A549 treated with AZD9567 at 1 μM for 4 hours (cell line): ENCODE results near the gene CNNM4. TPM values are rescaled to one million over a fixed set of nuclear protein-coding genes. Genes with fewer than 3 reads are reported as not detected.

ENCODE experiments used
- total RNA-seq: library from RNA; stranded (reverse); fragments of 200-300 nt; extraction: Qiagen RNA extraction; gene quantifications from 5 replicates; pipeline ENCODE4 v1.2.3, GENCODE V29; 2022; ENCODE audit not compliant: insufficient read depth

The CNNM4 gene
- total RNA-seq, result 9.2 to 12.0 TPM (median 11.9 TPM) in 5 replicates

DNA sequence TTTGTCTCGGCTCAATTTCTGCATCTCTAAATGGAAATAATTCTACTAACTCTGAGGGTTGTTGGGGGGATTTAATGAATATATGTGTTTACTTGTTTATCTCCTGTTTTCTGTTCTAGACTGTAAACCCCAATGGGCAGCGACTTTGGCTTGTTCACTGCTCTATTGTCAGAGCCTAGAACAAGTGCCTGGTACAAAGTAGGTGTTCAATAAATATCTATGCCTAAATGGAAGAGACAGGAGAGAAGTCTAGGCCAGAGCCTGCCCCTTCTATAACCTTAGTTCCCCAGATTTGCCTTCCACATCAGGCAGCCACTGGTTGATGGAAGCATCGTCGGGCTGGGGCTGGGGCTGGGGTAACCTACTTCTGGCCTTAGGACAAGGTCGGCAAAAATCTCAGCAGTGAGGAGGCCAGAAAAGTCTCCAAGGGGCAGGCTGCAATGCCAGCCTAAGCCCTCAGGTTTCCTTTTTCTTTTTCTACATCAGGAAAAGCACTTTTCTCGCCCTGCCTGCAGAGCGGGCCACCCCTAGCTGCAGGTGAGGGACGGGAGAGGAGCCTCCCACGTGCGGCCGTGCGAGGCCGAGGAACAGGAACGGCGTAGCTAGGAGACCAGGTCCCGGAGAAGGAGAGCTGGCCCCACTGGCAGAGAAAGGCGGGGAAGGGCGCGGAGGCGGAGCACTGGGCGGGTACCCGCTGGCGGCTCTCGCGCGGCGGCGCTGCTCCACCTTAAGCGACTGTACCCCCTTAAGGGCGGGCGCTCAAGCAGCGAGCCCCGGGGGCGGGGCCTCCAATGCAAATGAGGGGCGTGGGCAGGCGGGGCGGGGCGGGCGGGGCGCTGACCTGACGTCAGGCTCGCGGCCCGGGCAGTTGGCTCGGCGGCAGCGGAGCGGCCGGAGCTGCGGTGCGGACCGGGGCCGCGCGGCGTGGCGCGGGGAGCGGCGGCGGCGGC is at the start of gene CNNM4:
Gene CNNM4, plus strand, starts transcription at position 867 of the 950 bp plus-strand sequence. CDS start 98 bp downstream, outside the sequence.

DNA sequence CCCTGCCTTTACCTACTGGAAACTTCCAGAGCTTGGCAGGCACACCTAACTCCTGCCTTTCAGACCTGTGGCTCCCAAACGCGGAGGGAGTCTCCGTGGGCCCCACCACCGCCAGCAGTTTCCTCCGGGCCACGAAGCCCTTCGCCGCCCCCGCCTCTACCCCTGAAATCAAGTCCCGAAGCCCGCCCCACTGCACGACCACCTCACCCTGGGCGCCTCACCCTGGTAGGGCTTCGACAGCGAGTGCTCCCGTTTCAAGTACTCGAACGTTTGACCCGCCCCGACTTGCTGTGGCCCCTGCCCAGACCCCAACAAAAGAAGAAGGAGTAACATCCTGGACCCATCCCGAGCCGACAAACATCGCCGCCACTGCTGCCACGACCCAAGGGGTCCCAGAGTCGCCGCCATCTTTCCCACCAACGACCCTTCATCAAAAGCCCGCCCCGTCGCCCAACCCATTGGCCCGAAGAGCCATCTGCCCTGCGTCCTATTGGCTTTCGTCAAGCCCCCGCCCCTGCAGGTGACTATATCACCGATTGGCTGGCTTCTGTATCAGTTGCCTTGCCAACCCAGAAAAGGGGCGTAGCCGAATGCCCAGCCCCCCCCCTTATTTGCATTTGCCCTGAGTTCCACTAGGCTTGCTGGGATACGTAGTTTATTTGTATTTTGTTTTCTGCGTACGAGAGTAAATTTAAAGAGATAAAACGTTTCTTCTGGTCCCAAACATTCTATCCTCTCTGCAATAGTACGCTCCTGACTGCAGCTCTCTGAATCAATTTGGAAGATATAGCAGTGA is 20.9 kb upstream of the CNNM4 start, which contains the start of gene LMAN2L:
Gene LMAN2L, minus strand, starts transcription at position 432 of the 796 bp plus-strand sequence. Its CDS starts 24 bp downstream, at position 408.

DNA sequence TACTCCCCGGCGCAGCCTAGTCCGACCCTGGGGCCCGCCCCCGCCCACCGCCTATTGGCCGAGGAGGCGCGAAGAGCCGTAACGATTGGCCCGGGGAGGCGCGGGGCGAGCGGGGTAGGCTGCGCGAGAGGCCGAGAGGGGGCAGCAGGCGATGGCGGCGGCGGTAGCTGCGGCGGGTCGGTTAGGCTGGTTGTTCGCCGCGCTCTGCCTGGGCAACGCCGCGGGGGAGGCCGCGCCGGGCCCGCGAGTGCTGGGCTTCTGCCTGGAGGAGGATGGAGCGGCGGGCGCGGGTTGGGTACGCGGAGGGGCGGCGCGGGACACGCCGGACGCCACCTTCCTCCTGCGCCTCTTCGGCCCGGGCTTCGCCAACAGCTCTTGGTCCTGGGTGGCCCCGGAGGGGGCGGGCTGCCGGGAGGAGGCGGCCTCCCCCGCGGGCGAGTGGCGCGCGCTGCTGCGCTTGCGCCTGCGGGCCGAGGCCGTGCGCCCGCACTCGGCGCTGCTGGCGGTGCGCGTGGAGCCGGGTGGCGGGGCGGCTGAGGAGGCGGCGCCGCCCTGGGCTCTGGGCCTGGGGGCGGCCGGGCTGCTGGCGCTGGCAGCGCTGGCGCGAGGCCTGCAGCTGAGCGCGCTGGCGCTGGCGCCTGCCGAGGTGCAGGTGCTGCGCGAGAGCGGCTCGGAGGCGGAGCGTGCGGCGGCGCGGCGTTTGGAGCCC is 55.6 kb downstream of the CNNM4 start, which contains the start of gene CNNM3:
Gene CNNM3, plus strand, starts transcription at position 142 of the 709 bp plus-strand sequence. Its CDS starts 10 bp downstream, at position 152.

DNA sequence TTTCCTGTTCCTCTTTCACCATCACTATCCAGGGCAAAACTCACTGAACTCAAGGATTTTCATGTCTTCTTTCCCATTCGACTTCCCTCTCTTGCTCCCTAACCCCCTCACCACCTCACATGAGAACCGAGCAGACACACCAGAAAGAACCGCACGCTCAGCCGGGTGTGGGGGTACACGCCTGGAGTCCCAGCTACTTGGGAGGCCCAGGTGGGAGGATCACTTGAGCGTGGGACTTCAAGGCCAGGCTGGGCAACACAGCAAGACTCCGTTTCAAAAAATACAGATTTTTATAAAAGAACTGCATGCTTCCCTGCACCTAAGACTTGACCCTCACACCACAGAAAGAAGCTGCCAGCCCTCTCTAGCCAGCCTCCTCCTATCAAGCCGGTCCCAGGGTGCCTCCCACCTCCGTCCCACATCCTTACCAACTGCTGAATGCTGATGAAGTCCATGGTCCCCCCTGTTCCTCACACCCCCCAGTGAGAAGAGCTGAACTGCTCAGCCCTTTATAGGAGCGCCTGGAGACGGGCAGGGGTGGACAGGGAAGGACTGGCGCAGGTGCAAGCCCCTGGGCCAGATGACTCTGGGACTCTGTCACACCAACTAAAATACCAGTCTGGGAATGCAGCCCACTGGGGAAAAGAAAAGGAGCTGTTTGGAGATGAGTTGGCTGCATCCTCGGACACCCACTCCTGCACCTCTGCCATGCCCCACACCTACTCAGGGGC is 83.0 kb downstream of the CNNM4 start, which contains the start of gene ANKRD23:
Gene ANKRD23, minus strand, starts transcription at position 484 of the 731 bp plus-strand sequence. Its CDS starts 29 bp downstream, at position 455.

DNA sequence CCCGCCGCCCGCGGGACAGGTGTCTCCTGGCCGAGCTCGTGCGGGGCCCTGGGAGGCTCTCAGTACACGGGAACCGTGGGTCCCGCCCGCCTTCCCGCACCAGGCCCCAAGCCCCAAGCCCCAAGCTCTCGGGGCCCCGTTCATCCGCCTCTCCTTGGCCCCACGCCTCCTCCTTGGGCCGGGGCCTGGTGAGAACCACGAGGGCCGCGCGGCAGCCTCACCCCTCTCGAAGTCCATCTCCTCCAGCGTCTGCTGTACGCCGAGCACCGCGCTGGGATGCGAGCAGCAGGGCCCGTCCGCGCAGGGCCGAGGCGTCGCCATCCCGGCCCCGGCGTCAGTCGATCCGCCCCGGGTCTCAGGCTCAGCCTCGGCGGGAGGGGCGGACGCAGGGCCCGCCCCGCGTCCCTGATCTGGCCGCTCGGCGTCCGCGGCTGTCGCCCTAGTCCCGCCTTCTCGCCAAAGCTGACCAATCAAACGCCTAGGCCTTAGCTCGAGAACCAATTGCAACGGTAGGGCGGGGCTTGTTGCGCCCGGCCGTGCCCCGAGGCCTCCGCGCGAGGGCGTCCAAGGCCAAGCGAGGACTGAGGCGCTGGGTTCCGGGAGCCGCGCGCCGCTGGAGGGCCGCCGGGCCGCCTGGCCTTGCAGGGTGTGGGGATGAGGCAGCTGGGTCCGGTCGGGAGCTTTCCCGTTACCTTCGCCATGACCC is 97.1 kb downstream of the CNNM4 start, which contains the start of gene ANKRD39:
Gene ANKRD39, minus strand, starts transcription at position 350 of the 706 bp plus-strand sequence. Its CDS starts 29 bp downstream, at position 321.

Other genes with a start within 250 kb of the CNNM4 start
- 4.9 to 6.5 TPM (median 6.0 TPM) in 5 replicates for gene ARID5A, start 224.2 kb upstream of the CNNM4 start, total RNA-seq
- 23.1 to 26.2 TPM (median 25.0 TPM) in 5 replicates for gene KANSL3, start 122.6 kb upstream of the CNNM4 start, total RNA-seq
- not detected in 5 replicates for gene FER1L5, start 118.1 kb upstream of the CNNM4 start, total RNA-seq
- 17.1 to 21.3 TPM (median 19.6 TPM) in 5 replicates for gene LMAN2L, start 20.8 kb upstream of the CNNM4 start, total RNA-seq
- 10.6 to 14.9 TPM (median 14.4 TPM) in 5 replicates for gene CNNM3, start 55.4 kb downstream of the CNNM4 start, total RNA-seq
- 1.6 to 3.1 TPM (median 2.1 TPM) in 5 replicates for gene ANKRD23, start 83.1 kb downstream of the CNNM4 start, total RNA-seq
- 15.5 to 22.9 TPM (median 20.1 TPM) in 5 replicates for gene ANKRD39, start 97.1 kb downstream of the CNNM4 start, total RNA-seq
- gene SEMA4C, start 109.2 kb downstream of the CNNM4 start, total RNA-seq, result 12.0 to 21.6 TPM (median 19.0 TPM) in 5 replicates
- gene FAM178B, start 225.7 kb downstream of the CNNM4 start, total RNA-seq, result not detected in 5 replicates